Glomerular endothelial cell (primary cell): ENCODE measurements around the gene TMEM53. TPM values are rescaled to one million over a fixed set of nuclear protein-coding genes. Genes with fewer than 3 reads are reported as not detected.

Experiments
- DNase-seq: peaks from one replicate; pipeline ENCODE4 v3.0.0-alpha.2; 2011; ENCODE audit warnings: low read depth, low spot score; ENCODE audit errors: extremely low read depth
- total RNA-seq: library from RNA; depleted of rRNA; stranded (reverse); fragments of >200 nt; gene quantifications from 2 replicates; pipeline ENCODE4 v1.2.3, GENCODE V29; 2015

TMEM53 gene
- total RNA-seq, 1 donor from 2014 or later = 3.9 TPM

DNA sequence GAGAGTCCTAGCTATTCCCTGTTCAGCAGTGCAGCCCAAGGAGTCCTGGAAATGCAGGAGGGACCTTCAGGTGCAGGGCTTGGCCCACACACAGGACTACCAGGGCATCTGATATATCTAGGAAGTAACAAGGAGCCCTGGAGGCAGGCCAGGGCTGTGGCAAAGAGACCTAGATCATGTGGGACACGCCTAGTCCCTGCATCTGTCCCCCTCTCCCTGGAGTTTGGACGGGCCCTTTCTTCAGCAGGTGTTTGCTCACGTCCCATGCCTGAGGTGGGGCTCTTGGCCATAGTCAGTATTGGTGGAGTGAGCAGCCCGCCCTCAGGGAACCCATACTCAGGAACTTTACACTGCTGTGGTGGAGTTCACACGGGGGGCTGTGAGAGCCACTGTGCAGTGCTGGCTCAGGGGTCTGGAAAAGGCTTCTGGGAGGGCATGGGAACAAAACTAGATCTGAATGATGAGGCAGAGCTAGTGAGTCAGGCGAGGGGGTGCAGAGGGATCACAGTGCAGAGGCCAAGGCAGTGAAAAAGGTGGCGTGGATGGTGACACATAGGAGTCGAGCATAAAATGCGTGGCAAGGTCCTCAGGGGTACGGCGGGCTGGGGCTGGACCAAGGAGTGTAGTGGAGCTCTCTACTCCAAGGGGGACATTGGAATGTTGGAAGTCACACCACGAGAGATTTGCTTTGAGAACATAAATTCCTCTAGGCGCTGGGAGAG, 25.6 kb downstream of the TMEM53 start:
- no peak for DNase-seq

DNA sequence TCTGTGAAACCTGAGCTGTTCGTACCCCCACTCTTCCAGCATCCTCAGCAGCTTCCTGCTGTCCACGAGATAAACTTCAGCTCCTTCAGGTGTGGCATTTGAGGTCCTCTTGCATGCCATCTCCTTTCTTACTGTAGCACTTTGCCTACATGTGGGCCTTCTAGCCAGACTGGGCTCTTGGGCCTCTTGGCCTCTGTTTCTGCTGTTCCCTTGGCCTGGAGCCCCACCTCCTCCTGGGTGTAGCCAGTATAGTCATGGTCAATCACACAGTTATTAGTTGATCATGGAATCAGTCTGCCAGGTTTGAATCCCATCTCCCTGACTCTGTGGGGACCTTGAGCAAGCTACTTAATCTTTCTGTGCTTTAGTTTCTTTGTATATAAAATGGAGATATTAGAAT, 26.4 kb downstream of the TMEM53 start:
- DNase-seq = no peak

DNA sequence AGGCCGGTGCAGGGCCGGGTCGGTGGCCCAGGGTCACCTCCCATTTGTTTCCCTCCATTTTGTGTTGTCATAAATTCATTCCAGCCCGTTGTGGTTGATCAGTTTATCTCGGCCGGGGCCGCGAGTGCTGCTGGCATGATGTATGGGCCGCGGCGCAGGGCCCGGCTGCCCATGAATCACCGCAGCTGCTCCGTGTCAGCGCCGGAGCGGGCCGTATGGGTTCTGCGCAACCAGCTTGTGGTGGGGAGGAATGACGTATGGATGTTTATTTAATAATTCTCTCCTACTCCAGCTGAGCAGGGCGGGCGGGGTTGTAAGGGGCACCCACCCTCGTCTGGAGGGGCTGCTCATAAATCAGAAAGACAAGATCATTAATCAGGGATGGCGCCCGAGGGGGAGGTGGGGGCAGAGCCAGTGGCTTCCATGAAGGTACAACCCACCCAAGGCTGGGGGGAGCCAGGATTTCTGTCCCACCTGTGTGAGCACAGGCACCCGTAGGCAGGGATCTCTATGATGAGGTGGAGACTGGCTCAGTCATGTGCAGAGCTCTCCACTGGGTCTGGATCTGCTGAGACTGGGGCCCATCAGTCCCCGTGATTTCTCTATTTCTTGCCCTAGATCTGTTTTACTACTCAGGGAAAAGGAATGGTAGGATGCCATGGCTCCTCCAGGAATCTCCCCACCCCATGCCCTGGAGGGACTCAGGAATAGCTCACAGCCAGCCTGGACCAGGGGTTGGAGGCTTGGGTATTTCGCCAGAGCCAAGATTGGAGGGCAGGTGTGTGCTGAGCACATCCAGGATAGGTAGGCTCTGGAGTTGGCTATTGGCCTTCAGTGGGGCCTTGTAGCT, 27.8 kb downstream of the TMEM53 start:
- no peak for DNase-seq

DNA sequence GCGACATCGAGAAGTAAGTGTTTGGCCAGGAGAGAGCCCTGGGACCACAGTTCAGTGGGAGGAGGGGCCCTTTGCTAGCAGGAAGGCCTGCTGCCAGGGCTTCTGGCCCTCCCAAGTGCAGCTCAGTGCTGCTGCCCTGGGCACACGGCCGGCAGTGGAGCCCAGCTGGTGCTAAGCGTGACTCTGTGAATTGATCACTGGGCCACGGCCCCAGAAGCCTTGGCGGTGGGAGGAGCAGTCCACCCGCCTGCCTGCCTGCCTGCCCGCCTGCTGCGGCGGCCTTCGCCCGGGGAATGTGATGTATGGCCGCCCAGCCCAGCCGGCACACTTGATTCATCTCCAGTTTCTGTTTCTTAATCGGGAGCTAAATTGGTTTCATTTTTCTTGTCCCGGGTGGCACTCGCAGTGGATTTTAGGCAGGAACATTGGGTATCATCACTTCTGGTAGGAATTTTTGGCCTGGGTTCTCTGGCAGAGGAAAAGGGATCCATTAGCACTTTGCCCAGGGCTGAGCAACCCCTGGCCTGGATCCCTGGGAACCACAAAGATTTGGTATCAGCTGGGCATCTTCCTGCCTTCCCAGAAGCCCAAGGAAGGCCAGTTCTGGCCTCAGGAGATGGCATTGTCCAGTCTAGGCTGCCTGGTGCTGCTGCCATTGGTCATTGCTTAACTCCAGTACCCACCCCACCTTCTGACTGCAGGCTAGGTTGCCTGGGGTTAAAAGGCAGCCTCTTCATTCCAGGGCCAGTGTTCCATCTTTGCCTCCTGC, 28.6 kb downstream of the TMEM53 start:
- DNase-seq = no peak

DNA sequence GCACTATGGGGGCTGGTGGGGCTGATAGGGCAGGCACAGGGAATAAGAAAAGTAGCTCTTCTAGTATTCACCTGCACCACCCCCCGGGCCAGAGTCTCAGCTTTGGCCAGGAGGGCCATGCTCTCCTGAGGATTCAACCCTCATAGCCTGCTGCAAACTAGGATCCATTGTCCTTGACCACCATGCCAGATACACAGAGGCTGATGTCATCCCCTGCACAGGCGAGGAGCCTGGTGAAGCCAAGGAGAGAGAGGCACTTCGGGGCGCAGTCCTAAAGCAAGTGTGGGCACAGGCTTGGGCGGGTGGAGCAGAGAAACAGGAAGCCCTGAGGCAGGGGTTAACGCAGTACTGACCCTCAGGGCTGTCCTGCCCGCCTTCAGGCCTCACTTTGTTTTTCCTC, 29.5 kb downstream of the TMEM53 start:
- DNase-seq = no peak

DNA sequence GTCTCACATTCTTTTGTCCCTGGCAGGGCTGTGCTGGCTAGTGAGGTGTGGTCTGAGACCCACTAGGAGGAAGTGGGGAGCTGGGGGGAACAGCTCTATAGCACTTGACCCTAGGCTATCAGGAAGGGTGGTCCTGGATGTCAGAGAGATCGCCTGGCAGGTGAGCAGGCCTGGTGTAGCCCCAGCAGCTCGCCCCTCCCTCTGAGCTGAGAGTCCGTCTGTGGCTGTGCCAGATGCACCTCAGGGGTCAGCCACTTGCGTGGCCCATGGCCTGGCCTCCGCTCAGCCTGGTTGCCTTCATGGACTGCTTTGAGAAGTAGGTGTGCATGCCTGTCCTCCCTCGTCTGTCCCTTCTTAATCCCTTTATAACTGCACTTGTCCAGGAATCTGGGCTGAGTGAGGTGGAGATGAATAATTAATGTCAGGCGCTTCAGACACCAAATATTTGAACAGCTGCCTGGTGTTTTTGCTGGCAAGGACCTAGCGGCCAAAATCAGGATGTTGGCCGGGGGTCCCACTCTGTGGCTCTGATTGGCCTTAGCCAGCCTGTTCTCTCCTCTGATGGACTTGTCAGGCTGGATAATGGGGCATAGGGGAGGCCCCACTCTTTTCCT, 30.5 kb downstream of the TMEM53 start:
- no peak for DNase-seq

DNA sequence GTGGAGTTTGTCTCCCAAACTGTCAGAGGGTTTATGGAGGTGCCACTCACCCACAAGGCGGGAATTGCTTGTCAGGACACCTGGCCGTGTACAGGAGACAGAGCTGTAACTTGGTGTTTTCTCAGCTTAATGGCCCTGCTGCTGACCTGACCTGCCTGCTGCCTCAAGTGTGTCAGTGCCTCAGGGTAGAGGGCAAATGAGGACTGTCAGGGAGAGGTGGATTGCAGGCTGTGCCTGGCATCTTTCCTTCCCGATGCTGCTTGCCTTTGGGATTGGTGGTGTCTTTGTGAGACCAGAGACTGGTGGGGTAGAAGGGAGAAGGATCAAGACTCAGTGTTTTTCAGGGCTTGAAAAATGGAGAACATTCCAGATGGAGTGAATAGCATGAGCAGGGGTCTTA, 31.4 kb downstream of the TMEM53 start:
- no peak for DNase-seq

DNA sequence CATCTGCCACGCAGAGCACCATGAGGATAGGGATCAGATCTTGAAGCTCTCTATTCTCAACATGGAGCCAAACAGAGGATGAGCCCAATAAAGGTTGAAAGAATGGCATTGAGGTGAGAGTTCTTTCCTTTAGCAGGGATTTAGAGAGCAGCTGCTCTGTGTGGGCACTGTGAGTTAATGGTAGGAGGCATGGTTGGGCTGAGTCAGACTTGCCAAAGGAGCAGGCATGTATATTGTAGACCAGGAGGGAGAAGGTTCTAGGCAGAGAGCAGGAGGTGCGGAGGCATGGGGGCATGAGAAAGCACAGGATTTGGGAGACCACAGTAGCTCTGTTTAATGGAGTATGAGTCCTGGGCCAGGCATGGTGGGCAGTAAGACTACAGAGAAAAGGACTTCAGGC, 32.0 kb downstream of the TMEM53 start:
- no peak for DNase-seq

DNA sequence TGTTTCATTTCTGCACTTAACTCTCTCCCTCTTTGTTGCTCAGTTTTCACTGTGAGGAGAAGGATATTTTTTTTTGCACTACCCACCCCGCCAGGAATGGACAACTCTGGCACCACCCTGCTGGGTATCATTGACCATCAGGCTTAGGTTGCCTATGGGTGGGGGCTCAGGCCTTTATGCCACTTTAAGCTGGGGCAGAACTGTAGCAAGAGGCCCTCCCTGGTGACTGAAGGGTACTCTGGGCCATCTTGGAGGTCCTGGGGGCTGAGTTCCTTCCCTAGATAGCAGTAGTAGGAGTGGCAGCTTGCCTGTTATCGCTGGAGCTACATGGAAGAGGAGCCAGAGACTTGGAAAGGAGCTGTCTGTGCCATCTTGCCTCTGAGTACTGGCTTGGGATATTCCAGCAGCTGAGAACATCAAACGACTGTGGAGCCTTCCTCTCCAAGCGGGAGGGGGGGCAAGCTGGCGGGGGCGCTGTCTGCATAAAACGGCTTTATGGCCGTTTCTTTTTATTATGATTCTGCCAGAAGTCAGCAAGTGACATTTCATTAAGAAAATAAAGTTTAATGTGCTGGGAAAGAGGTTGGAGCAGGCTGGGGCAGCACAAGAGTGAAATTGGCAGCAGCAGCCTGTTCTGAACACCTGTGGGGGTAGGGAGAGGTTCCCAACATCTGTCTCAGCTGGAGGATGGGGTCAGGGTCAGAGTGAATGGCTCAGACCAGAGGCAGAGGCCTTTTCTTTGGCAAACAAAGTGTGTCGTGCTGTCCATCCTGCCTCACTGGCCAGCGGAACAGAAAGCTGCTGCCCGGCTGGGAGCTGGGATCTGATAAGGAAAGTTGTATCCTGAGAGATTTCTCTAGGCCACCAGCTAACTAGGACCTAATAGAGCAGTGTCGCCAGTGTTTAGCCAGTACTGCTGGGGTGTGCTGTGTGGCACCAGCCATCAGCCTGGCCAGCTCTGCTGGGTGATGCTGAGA, 32.9 kb downstream of the TMEM53 start:
- DNase-seq = no peak

DNA sequence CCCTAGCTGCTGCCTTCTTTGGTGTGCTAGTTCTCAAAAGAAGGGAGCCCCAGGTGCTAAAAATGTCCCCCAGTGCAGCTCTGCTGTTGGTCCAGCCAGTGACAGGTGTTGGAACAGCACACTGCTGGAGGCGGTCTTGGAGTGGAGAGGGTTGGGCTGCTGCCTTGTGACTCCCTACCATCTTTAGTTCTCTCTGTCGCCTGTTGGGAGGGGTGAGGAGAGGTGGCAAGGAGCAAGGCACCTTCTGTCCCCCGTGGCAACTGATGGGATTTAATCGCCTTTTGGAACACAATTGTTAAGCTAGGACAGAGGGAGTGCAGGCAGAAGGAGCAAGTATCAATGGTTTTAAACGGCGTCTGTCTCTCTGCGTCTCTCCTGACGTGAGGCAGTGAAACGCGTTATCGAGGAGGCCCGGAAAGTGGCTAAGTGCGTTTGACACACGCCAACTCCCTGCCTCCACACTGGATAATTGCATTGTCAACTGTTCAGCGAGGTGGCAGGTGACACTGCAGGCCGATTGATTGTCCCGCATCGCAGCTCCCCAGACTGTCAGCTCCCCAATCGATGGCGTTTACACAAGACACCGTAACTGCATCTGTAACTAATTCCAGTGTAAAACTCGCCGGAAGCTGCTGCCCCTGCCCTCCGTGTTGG, 34.0 kb downstream of the TMEM53 start:
- no peak for DNase-seq

DNA sequence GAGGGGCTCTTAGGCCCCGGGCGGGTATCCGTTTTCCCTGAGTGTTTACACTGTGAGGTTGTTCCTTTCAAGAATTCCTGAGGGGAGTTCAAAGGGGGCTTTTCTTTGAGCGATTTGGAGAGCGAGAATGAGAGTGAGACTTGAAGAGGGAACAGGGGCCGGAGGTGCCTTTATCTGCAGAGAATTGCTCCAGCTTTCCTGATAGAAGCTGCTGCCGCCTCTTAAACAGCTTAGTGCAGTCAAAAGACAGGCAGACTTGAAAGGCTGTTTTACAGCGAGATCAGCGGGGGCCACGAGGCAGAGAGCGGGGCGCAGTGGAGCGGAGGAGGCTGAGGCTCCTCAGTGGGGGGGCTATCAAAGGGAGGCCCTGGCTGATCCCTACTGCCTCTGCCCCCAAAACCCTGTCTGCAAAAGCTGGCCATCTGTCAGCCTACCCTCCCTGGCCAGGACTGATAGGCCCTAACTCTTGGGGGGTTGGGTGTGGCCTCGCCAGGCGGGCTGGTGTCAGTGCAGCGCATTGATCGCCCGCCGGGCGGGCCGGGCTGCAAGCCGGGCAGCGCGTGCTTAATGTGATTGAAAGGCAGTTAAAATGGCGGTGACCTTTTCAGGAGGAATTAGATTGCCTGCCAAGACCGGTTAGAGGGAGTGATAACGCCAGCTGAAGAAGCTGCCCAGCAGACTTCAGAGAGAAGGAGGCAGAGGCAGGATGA, 36.4 kb downstream of the TMEM53 start:
- no peak for DNase-seq

DNA sequence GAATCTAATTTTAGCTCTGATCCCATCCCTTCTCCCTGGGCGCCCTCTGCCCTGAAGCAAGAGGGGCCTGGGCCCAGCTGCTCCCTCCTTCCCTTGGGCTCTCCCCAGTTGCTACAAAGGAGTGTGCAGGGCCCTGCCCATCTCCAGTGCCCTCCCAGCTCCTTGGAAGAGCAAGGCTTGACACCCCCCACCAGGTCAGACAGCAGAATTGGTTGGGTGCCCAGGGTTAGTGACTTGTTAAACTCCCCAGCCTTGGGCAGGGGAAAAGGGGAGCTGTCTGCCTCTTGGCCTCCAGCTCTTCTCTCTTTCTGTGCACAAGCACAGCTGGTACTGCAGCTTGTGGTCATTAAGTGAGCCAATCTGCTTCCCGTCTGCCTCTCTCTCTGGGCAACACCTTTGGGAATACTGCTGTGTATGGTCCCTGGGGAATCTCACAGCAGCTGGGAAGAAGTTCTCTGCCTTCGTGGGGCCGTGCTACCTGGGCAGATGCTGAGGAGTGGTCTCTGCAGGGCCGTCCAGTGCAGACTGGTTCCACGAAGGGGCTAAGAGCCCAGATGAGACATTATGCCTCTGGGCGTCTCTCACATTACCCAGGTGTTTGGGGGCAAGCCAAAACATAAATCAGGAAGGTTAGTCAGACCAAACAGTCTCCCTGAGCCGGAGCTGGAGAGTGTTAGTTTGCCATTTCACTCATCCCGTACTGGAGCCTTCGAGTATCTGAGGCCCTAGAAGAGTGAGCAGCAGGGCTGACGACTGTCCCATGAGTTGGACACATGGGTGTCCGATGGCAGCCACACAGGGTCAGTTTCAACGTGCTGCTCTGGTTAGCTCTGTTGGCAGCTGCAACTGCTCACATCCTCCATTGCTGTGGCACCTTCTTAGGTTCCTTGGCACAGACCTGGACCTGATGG, 37.3 kb downstream of the TMEM53 start:
- no peak for DNase-seq

DNA sequence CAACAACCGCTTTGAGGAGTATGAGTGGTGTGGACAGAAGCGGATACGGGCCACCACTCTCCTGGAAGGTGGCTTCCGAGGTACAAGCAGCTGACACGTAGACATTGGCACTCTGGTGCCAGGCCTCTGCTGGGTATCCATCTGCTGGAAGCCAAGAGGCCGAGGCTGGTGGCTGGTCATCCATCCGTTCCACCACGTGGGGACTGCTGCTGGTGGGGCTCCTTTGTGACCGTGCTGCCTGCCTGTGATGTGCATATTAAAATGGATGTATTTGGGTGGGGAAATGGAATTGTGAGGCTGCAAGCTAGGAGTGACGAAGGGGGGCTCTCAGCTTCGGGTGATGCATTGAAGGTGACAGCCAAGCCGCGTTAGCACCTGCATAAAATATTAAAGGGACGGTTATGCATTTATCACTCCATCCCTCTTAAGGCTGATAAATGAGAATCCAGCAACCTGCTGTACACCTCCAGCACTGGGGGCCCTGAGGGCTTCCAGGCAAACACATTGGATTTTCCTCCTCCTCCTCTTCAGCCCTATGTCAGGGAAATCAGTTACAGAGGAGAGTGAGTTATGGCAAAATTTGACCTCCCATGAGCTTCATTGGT, 38.1 kb downstream of the TMEM53 start:
- DNase-seq = no peak

DNA sequence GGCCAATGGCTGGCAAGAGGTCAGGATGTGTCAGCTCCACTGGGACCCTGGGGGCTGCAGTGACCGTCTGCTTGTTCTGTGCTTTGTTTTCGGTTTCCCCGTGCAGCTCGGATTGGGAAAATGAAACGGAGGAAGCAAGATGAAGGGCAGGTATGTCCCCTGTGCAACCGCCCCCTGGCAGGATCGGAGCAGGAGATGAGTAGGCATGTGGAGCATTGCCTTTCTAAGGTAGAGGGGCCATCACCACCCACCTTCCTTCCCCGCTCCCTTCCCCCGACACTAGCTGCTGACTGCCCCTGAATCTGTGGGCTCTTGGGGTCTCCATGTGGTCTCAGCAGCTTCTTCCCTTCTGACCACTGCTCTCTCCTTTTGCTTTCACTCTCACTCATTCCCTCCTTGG, 38.8 kb downstream of the TMEM53 start:
- no peak for DNase-seq

DNA sequence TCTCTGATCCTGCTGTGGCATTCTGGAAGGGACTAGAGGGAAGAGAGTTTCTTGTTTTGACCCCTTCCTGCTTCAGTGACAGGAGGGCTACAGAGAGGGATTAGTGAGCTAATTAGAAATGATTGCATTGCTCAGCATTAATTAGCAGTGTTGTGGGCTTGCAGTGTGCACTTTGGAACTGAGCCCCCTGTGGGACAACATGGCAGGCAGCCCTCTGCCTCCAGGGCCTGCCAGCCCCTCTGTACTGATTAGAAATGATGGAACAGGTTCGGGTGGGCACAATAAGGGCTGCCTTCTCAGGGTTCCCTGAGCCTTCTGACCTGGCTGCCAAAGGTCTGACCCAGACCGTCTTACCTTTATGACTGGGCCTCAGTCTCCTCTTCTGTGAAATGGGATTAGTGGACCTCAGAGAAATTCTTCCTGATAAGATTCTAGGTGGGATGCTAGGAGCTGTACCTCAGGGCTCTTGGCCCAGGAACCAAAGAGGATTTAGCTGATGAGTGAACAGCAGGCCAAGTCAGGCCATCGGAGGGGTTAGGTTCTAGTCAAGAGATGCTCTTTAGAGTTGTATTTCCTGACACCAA, 39.6 kb downstream of the TMEM53 start:
- DNase-seq = no peak

DNA sequence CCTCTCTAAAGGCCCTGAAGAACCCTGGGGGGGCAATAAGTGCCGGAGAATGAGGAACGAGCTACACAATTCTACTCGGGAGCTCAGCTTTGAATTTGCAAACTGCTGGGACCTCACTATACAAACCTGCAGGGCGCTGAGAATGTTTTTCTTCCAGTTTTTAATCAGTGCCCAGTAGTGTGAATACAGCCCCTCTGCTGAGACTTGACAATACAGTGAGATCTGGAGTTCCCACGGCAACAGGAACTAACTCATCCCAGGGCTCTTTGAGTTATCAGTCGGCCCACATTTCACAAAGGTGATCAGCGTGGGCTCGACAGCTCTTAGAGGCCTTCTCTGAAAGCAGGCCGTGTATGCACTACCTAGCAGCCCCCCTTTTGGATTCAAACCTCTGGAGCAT, 41.7 kb downstream of the TMEM53 start:
- no peak for DNase-seq
